Left renal pelvis (tissue), 4 donors: ENCODE measurements around the gene BRD8. TPM values are rescaled to one million over a fixed set of nuclear protein-coding genes. Genes with fewer than 3 reads are reported as not detected.
"Not testable (repeated sequence)": the region's sequence is repeated elsewhere in the genome, so short reads cannot be mapped to it uniquely, and the experiment has no call there.

Source experiments
- DNase-seq, 4 donors: peaks; one replicate each; pipeline ENCODE4 v3.0.0-alpha.2; 2013; ENCODE audit warnings: low read depth in 4 of 4, low spot score in 3 of 4
- polyA plus RNA-seq, 4 donors: library from polyadenylated mRNA; unstranded; fragments of 120-200 nt; gene quantifications; one replicate each; pipeline ENCODE4 v1.2.1, GENCODE V29; 2013; ENCODE audit not compliant: insufficient read length in 4 of 4

The BRD8 gene
- polyA plus RNA-seq, 4 donors, result 103 to 182 (median 133) TPM

DNA sequence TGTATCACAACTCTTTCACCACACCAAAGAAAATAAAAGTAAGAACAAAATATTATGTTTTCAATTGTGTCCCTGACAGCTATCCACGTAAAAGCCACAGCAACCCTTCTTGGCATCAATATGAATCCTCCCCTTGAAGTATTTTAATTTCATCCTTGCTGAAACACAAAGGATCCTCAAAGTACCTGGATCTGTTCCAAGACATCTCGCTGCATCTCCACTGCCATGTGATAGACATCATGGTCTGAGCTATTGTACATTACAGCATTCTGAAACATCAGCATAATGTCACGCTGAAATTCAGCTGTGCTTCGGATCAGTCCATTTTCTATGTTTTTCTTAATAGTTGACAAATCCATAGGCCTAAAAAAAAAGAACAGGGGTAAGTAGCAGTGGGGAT is 17.7 kb downstream of the BRD8 start:
- DNase-seq, result no peak

DNA sequence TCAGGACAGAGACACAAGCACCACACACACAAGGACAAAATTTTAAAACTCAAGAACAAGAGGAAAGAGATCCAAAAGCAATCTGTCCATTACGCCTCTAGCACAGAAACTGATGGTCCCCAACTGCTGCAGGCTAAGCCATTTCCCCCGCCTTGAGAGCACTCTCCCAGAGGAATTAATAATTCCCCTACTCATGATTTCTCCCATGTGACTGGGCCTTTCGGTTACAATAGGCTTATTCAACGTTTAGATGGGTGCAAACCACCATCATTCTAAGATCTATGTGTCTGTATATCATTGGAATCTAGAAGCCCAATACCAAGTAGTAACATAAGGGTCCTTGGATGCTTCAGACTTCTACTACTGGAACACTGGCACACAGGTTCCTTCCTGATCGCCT is 18.8 kb downstream of the BRD8 start:
- DNase-seq, result no peak

DNA sequence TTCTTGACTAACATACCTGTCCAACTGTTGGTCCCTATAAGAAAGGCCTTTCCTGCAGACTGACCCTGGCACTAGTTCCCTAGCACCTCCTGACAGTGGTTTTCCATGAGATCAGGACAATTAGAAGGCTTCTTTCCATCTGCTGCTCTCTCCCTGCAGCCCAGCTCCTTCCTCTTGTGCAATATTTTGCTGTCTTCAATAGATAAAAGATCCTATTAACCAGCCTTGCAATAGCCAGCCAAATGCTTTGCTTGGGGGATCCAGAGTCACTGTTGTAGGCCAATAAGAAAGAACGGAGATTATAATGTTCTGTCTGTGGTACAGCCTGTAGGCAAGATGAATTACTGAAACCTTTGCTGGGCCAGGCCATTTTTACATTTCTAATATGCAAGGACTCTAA is 20.8 kb downstream of the BRD8 start:
- DNase-seq, result no peak

DNA sequence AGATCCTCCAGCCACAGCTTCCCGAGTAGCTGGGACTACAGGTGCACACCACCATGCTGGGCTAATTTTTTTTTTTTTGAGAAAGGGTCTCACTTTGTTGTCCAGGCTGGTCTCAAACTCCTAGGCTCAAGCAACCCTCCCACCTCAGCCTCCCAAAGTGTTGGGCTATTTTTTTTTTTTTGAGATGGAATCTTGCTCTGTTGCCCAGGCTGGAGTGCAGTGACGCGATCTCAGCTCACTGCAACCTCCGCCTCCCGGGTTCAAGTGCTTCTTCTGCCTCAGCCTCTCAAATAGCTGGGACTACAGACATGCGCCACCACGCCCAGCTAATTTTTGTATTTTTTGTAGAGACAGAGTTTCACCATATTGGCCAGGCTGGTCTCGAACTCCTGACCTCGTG is 22.5 kb downstream of the BRD8 start:
- DNase-seq, result not testable (repeated sequence)

DNA sequence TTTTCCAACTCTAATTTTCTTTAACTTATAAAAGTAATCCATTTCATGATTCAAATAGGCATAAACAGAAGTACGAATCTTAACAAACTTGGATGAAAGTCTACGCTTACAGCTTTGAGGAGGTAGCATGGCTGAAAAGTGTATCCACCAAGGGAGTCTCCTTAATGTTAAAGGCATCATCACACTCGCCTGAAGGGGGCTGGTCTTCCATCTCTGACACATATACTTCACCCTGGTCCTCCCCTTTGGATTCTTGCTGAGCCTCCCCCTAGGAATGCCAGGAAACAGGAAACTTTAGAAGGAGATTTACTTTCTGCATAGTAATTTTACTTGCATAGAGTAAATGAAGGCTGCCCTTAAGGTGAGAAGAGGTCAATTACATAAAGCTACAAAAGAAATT is 28.9 kb downstream of the BRD8 start:
- DNase-seq, result no peak

DNA sequence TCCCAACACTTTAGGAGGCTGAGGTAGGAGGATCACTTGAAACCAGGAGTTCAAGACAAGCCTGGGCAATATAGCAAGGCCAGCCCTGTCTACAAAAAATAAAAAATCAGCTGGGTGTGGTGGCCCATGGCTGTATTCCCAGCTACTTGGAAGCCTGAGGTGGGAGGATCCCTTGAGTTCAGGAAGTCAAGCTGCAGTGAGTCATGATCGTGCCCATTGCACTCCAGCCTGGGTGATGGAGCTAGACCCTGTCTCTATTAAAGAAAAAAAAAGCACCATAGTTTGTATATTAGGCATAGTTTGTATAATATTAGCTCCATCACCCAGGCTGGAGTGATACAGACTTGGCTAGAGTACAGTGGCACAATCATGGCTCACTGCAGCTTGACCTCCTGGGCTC is 29.6 kb downstream of the BRD8 start:
- no peak for DNase-seq

DNA sequence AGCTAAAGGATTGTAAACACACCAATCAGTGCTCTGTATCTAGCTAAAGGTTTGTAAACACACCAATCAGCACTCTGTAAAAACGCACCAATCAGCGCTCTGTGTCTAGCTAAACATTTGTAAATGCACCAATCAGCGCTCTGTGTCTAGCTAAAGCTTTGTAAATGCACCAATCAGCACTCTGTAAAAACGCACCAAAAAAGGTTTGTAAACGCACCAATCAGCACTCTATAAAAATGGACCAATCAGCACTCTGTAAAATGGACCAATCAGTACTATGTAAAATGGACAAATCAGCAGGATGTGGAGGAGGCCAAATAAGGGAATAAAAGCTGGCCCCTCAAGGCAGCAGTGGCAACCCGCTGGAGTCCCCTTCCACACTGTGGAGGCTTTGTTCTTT is 34.9 kb downstream of the BRD8 start:
- DNase-seq, result not testable (repeated sequence)

DNA sequence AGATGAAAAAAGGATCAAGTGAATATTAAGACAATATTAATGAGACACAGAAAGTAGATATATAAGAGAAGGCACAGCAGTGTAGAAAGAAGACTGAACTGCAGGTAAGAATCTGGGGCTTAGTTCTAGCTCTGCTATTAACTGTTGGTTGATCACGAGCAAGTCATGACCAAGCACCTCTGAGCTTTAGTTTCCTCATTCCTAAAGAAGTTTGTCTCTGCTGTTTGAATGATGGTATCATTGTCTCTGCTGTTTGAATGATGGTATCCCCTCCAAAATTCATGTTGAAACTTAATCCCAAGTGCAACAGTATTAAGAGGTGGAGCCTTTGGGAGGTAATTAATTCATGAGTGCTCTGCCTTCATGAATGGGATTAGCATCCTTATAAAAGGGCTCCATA is 36.7 kb downstream of the BRD8 start:
- DNase-seq, result no peak

DNA sequence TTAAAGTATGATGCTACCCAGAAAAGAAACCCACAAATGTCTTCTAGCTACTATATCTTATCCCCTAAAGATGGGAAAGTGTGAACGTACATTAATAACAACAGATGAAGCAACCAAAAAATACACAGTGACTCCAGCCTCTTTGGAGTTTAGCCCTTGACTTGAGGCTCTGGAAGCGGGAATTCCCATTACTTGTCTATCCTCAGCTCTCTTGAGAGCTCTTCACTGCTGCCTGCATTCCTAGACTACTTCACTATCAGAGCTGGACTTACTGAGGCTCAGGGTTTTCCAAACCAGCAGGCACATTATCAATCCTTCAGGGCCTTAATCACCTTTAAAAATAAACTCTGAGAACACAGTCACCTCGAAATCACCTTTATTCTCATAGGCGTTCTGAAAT is 38.2 kb downstream of the BRD8 start:
- no peak for DNase-seq

DNA sequence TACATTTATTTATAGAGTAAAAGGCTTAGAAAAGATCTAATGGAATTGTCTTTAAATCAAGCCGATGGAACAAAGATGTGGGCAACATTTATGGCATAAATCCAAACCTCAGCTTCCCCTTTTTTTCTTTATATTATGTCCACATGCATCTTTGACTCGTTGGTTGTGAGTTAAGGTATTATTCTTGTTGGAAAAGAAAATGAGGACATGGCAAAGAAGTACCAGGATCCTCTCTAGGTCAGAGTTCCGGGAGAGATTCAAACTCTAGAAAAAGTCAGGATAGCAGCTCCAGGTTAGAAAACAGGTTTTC is 38.7 kb downstream of the BRD8 start:
- DNase-seq, result no peak

DNA sequence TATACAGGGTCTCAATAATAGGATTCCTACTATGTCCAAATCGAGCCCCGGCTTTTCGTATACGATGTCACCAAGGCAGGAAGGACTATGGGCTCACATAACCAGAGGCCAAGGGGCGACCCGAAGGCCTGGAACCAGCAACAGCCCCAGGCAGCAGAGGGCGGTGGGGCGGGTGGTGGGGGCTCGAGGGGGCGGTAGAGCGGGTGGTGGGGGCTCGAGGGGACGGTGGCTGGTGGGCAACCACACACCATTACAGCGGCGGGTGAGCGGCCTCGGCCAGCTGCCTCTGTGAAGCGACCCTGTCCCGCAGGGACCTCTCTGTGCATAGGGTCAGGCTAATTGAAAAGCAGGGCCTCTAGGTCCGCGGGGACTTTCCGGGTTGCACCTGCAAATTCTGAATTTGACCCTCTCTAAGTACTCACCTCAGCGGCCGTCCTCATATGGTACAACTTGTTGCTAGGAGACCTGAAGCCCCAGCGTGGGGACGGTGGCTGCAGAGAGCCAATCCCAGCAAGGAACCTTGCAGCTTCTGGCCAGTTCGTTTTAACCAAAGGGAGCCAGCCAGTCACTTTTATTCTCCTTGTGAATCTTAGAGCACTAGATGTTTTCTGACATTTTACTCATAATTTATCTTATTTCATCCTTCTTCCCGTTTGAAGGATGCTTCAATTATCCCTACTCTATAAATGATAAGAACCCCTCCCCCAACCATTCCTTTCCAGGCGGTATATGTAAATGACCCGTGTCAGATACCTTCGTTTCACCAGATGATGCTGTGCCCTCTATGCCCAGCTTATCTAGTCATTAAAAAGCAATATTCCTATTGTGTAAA is 39.3 kb downstream of the BRD8 start, which contains the start of gene NME5:
Gene NME5, minus strand, starts transcription at position 480 of the 832 bp plus-strand sequence. CDS start 648 bp downstream, outside the sequence.
- peak; percentile 48 to 72 (median 56) for DNase-seq

DNA sequence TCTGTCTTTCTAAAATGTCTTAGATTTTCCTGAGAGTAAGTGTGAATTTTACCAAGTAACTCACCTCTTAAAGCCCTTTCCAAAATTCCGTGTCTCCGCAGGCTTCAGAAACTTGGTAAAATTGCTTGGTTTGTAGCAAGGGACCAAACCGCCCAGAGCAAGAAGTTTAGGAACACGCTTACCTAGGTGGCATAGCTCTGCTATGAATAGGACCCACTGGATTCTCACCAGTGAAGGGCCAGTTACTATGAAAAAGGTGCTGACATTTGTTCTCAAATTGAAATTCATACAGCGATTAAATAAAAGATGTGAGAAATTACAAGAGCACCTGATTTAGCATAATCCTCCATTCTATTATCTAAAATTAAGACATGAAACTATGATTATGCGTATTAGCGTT is 45.9 kb downstream of the BRD8 start:
- DNase-seq, result no peak

DNA sequence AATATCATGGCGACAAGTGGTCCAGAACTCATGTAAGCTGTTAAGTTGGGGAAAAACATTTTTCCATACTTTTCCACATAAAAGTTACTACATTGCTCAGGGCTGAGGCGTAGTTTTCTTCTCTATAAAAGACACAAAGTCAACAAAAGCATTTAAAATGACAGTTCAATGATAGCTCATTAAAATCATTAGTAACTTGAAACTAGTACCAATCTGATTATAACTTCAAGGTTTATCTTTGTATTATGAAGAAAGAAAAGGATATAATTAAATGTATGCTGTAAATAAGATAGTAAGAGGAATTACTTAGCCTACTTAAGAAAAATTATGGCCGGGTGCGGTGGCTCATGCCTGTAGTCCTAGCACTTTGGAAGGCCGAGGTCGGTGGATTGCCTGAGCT is 49.1 kb downstream of the BRD8 start:
- DNase-seq, result no peak

DNA sequence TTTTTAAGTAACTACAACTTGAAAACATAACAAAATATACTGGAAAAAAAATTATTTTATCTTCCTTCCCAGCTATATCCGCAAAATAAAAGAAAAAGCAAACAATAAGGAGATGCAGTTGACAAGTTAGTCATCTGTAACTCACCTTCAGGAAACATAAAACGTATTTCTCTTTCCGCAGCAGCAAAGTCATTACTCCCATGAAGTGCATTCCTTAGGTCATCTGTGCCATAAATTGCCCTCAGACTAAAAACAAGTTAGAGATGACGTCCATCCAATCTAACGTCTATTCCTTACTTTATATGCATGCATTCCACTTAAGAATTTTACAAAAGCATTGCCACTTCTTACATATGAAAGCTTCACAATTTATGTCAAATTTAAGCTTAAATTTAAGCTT is 50.1 kb downstream of the BRD8 start:
- no peak for DNase-seq

DNA sequence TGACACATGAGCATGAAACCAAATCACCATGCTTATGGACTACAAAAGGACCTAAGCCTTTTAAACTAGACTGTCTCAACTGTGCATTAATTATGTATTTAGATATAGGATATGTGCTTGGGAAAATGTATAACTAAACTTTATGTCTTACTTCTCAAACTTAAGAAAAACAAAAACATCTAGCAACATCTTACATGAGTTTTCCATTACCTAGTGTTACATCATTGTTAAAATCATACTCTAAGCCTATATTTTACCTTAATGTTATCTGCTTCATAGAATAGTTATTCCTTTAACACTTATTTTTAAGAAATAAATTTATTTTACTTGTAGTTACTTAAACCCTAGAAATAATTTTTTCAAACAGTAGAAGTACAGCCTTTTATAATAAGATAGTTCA is 63.2 kb downstream of the BRD8 start:
- no peak for DNase-seq

DNA sequence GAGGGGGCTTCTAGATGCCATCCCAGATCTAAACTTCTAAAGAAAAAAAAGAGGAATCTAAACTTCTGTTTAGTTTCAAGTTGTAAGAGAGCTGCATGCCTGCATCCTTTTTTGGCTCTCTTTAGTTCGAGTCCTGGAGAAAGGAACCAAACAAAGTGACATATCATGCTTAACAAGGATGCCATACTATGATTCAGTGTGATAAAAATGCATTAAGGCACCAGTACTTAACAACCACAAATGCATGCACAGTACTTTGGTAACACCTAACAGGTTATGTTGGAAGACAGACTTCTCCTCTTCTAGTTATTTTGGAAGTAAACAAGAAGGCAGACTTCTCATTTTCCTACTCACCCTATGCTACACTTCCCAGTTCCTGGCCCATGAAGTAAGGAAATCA is 66.5 kb downstream of the BRD8 start:
- no peak for DNase-seq

DNA sequence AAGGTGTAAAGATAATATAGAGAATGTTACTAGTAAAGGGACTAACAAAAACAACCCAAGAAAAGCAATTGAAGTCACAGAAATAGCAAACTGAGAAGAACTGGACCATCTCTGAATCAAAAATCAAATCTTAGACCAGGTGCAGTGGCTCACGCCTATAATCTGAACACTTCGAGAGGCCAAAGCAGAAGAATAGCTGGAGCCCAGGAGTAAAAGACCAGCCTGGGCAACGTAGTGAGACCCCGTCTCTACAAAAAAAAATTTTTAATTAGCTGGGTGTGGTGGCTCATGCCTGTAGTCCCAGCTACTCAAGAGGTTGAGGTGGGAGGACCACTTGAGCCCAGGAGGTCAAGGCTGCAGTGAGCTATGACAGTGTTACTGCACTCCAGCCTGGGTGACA is 67.2 kb downstream of the BRD8 start:
- DNase-seq, result no peak

DNA sequence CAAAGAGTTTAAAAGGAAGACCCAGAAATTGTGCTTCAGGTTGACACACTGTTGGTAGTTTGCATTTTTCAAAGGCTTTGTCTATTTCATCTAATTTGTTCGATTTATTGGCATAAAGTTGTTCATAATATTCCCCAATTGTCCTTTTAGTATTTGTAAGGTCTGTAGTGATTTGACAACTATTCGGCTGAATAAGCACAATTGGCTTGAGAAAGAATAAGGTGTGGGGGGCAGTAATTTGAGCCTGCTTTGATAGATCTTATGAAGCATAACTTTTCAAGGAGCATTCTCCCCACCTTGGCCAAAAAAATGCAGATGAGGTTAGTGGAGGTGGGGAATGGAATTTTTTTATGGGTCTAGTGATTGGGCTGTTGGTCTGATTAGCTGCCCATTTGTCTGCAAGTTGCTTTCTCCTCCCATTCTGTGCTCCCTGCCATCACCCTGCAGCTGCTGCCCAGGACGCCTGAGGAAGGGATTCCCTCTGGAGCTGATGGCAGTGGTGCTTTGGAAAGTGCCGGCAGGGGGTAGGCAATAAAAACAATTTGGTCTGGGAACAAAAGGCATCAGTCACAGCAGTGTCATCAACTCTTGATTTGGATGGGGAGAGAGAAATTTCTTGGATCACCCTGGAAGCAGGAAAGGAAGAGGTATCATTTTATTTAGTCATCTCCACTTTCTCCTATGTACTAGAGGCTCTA is 68.0 kb downstream of the BRD8 start:
- DNase-seq, result no peak

DNA sequence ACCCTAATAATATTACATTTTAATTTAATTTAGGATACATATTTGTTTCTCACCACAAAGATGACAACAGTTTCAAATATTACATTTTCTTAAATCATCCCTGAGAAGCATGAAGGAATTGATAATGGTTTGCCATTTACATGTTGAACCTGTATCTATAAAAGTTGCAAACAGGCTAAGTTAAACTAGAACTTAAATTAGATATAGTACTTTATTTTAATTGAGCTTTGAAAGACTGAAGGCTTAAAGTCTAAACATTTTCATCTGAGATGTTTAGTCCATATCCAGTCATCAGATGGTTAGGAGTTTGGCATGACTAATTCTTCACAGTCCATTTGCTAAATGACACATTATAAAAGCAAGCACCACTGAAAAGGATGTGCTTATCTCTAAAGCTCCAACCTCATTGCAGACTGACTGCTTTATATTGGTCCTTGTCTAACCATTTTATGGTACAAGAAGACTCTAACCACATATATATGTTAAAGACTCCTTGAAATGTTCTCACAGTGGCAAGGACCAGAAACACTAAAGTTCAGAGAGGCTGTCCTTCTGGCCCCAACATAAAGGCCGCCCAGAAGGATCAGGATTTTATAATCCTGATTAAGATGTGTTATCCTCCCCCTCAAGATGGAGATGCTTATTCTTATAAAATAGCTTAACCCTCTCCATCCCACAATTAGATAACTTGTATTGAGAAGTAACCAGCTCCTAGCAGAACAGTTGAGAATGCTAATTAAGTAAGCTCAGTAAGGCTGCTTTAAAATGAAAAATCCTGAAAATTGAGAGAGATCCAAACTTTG is 68.8 kb downstream of the BRD8 start:
- no peak for DNase-seq

DNA sequence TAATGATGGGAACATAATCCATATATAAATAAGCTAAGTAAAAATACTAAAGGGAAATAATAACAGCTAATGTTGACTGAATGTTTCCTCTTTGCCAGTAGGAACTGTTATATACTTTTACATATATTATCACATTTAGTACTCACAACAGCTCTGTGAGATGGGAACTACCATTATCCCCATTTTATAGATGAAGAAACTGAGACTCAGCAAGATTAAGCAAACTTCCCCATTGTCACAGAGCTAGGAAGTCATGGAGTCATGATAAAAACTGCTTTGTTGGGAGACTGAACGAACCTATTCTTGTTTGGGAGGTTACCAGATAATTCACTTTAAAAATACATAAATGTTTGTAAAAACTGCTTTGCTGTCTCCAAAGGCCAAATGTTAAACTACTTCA is 71.2 kb downstream of the BRD8 start:
- no peak for DNase-seq

DNA sequence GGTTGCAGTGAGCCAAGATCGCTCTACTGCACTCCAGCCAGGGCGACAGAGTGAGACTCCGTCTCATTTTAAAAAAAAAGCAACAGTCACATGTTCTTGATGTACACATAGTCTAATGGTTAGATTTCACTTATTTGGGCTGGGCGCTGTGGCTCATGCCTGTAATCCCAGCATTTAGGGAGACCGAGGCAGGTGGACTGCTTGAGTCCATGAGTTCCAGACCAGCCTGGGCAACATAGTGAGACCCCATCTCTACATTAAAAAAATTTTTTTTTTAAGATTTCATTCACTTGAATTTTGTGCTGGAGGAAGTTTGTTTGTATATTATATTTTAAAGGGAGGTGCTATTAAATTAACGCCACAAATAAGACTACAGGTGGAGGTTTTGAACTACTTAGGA is 72.7 kb downstream of the BRD8 start:
- DNase-seq, result no peak

DNA sequence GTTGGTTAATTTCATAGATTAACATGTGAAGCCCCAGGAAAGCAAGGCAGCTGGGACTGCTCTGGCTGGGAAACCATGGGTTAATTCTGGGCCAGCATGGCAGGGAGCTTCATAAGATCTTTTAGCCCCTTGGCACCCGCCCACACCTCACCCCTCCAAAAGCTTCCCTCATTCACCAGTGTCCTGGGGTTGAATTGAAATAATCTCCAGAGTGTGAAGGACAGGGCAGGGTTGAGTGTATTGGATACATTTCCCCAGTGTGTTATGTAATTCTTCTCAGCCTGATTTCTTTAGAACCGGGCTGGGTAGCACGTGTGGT is 75.2 kb downstream of the BRD8 start:
- DNase-seq, result no peak
